GM19372 (cell line): ENCODE results near the gene NBPF1.
"Not testable (repeated sequence)": the region's sequence is repeated elsewhere in the genome, so short reads cannot be mapped to it uniquely, and the experiment has no call there.

ENCODE experiments used
- ATAC-seq: cut with Tn5 transposase; IDR thresholded peaks from one replicate; pipeline ENCODE4 v1.9.1; 2021; ENCODE audit warnings: mild to moderate bottlenecking, low read depth, moderate library complexity; ENCODE audit not compliant: unreplicated experiment

Gene NBPF1

DNA sequence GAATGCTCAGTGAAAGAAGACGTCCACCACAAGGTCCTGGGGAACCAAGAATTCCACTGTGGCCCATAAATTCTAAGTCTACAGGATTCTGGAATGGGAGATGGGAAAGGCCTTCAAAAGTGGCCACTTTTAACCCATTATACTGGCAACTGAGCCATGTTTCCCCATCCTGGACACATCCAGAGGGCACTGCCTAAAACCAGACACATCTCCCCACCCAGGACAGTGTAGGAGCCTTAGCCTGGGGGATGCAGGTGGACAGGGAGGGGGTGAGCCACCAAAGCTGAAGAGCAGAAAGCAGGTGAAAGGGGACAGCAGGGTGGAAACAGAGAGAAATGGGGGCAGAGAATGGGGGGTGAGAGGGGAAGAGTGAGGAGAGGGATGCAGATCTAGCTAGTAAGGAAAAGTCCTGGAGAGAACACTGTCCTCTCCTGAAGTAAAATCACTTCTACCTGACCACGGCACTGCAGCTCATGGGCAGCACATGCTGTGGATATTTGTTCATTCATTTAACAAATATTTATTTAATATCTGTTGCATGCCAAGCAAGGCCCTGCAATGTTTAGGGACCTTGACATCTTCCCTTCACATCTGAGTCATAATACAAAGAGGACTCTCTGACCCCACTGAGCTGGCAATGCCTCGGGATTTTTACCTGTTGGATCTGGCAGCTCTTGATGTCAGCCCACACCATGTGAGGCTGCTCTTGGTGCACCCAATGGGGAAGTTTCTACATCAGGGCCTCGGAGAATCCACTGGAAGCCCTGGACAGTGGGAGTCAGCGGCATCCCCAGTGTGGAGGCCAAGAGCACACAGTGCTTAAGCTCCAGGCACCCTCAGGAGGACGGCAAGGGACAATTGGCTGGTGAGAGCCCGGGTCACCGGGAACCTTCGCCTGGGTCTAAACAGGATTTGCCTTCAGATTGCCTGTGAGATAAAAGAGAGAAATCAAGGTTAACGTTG is 5.2 kb downstream of the NBPF1 start:
- ATAC-seq: not testable (repeated sequence)

- ATAC-seq: no peak
These were observed 5.9 kb downstream of the NBPF1 start for GRCh38 chr1:16607433-16607851.

- ATAC-seq: not testable (repeated sequence)
These were observed 6.5 kb downstream of the NBPF1 start for GRCh38 chr1:16606666-16607432.

GRCh38 chr1:16605532-16606505 is 7.5 kb downstream of the NBPF1 start:
- no peak for ATAC-seq

DNA sequence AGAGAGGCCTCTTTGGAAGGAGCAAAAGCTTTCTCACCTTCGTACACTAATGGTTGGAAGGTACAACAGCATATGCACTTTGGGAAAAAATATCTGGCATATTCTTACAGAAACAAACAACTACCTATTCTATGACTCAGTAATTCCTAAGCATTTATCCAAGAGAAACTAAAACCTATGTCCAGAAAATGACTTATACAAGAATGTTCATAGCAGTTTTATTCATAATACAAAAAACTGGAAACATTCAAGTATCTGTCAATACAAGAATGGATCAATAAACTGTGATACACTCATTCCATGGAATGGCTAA is 8.2 kb downstream of the NBPF1 start:
- ATAC-seq: no peak

- not testable (repeated sequence) for ATAC-seq
These were observed 8.7 kb downstream of the NBPF1 start for GRCh38 chr1:16604514-16605212.

- ATAC-seq: not testable (repeated sequence)
These were observed 9.7 kb downstream of the NBPF1 start for GRCh38 chr1:16603623-16604022.

DNA sequence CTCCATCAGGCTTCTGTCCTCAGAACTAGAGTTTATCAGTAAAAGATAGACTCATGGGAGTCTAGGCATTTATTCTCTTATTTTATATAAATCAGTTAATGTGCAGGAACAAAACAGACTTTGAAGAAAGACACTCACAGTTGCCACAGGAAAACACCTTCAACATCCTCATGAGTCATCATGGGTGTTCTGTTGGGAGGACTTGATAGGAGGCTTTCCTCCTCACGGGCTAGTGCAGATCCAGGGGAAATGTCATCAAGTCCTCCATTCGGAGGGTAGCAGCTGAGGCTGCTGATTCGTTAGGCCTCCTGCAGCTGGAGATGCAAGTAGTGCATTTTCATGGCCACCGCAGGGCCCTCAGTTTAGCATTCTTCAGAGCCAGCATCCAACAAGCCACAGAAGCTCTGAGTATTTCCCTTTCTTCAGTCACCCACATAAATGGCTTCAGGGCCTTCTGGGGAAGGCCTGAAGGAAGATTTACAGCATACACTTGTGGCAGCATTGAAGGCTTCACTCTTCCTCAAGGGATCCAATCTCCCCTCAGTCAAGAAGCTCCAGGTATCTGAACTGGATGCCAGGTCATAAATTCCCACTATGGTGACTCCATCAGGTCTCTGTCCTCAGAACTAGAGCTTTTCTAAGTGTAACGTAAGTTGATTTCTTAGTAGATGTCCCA is 10.9 kb downstream of the NBPF1 start:
- ATAC-seq: not testable (repeated sequence)

- ATAC-seq: not testable (repeated sequence)
These were observed 12.2 kb downstream of the NBPF1 start for GRCh38 chr1:16600855-16601786.

DNA sequence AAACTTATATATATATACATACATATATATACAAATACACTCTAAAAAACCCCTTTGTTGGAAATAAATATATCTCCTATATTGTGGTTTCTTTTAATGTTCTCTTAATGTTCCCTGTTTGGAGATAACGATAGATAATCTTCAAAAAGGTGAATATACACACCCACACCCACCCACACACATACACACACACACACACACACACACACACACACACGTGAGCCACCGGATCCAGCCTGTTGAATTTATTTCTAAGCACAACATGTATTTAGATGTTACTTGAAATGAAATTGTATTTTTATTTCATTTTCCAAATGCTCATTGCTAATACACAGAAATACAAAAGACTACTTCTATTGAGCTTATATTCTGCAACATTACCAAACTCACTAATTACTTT is 14.0 kb downstream of the NBPF1 start:
- not testable (repeated sequence) for ATAC-seq

DNA sequence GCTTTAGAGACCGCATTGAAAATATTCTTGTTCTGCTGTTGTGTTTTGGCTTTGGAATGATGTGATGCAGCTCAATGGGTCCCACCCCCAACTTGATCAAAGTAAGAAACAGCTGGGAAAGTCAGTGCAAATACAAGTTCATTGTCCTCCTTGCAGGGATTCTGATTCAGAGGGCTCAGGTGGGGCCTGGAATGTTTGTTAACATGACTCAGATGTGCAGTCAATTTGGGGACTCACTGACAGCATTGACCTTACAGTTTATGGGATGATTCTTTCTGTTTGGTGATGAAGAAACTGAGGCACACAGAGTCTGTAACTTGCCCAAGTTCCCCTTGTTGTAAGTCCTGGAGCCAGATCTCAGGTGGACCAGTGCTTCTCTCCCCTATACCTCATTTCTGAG is 18.1 kb downstream of the NBPF1 start:
- ATAC-seq: not testable (repeated sequence)

GRCh38 chr1:16591845-16592244 is 21.5 kb downstream of the NBPF1 start:
- ATAC-seq: not testable (repeated sequence)

GRCh38 chr1:16588081-16588480 is 25.3 kb downstream of the NBPF1 start:
- not testable (repeated sequence) for ATAC-seq

GRCh38 chr1:16587639-16588038 is 25.7 kb downstream of the NBPF1 start:
- ATAC-seq: not testable (repeated sequence)

DNA sequence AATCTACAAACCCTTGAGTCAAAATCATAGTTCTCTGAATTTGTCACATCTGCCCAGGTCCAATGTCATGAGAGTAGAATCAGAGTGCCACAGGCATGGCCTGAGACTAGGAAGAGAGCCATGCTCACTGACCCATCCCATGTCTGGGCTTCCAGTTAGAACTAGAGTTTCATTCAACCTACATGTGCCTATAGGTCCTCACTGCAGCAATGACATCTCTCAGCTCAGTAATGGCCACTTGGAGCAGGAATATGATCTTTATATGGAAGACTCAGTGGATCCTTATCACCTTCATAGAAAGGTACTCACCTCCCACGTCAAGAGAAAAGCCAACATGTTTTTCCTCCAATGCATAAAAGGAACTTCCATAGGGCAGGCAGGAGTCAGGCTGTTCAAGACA is 48.0 kb downstream of the NBPF1 start:
- ATAC-seq: not testable (repeated sequence)

DNA sequence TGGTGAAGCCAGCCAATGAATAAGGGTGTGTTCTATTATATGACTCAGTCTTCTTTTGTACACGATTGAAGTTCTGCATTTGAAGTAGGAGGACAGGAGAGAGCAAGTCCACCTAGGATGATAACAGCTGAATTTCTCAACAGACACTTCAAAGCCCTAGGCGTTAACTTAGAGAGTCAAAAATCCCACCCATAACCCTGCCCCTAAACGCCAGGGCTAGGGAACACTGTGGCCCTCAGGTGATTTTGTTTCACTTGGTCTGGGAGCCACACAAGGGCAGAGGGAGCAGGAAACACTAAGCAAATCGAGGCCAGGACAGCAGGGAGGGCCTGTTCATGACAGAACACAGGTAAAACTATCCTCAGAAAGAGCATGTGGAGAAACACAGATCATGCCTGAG is 52.3 kb downstream of the NBPF1 start:
- not testable (repeated sequence) for ATAC-seq

- not testable (repeated sequence) for ATAC-seq
These were observed 52.9 kb downstream of the NBPF1 start for GRCh38 chr1:16560498-16560897.

DNA sequence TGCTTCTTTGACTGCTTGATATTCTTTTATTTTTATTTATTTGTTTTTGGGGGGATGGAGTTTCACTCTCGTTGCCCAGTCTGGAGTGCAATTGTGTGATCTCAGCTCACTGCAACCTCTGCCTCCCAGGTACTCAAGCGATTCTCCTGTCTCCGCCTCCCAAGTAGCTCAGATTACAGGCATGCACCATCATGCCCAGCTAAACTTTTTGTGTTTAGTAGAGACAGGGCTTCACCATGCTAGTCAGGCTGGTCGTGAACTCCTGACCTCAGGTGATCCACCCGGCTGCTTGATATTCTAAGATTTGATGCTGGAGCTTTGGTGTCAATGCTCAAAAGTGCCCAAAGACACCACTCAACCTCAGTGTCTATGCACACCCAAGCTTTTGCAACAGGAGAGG is 53.7 kb downstream of the NBPF1 start:
- ATAC-seq: not testable (repeated sequence)
